Peyer's patch (tissue), 4 donors: Measurements from ENCODE around the gene SNX9.

Experiments used
- POLR2A ChIP-seq, 2 donors: fragments of 450-650 bp; IDR thresholded peaks; one replicate each; pipeline ENCODE4 v1.5.1; 2017; ENCODE audit warnings: antibody characterized with exemption in 2 of 2, mild to moderate bottlenecking in 2 of 2, moderate library complexity in 2 of 2
- TF ChIP-seq, protein P1 (sequence below), 6 experiments: fragments of 450-650 bp in 4 of 6; fragments of 200-600 bp in 2 of 6; sonication (generic) in 1 of 6; IDR thresholded peaks; one replicate each; pipeline ENCODE4 v1.5.1; 2017 to 2019; ENCODE audit warnings: antibody characterized with exemption in 6 of 6, mild to moderate bottlenecking in 3 of 6, moderate library complexity in 1 of 6

DNA sequence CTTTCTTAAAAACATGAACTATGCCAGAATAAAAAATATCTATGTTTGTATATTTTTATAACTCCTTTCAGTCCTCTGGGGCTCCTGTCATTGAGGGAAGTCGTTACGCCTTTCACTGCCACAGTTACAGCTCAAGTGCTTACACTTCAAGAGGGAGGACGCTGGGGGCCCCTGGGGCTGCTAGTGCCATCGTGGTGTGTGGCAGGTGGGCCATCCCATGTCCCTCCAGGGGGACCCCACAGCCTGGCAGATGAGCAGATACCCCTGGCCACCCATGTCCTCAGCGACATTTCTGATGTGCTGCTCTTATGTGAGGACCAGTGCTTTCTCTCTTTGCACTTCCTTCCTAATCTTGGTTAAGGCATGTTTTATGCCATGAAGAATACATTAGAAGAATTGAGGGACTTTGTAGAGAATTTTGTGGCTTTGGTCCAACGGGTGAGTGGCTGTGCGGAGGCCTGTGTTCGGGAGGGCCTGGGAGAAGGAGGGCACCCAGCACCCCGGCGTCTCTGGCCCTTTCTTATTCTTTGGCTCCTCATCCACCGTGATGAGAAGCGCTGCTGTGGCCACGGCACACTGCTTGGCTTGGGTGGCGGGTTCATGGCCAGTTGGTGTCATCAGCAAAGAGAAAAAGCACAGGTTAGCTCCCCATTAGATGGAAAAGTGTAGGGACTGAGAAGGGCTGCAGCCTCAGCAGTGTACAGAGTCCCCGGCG lies 120.4 kb downstream of the SNX9 start:
- no peak for TF ChIP-seq POLR2A (IDR thresholded peaks at IDR 0.05)
- TF ChIP-seq, protein P1, sequence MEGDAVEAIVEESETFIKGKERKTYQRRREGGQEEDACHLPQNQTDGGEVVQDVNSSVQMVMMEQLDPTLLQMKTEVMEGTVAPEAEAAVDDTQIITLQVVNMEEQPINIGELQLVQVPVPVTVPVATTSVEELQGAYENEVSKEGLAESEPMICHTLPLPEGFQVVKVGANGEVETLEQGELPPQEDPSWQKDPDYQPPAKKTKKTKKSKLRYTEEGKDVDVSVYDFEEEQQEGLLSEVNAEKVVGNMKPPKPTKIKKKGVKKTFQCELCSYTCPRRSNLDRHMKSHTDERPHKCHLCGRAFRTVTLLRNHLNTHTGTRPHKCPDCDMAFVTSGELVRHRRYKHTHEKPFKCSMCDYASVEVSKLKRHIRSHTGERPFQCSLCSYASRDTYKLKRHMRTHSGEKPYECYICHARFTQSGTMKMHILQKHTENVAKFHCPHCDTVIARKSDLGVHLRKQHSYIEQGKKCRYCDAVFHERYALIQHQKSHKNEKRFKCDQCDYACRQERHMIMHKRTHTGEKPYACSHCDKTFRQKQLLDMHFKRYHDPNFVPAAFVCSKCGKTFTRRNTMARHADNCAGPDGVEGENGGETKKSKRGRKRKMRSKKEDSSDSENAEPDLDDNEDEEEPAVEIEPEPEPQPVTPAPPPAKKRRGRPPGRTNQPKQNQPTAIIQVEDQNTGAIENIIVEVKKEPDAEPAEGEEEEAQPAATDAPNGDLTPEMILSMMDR (IDR thresholded peaks at IDR 0.05): no peak
